Prostate gland (tissue), 2 donors: ENCODE measurements around the gene EGF. TPM values are rescaled to one million over a fixed set of nuclear protein-coding genes. Genes with fewer than 3 reads are reported as not detected.

Source experiments
- DNase-seq: peaks from one replicate; pipeline ENCODE4 v3.0.0-alpha.2; 2019; ENCODE audit warnings: low spot score
- H3K27ac ChIP-seq, 2 donors: fragments of 200-600 bp; sonication (generic); 2 replicates each; pipeline ENCODE4 v1.5.1; 2017 to 2019
- H3K27me3 ChIP-seq: fragments of 200-600 bp; sonication (generic); replicated peaks from 2 replicates; pipeline ENCODE4 v1.5.1; 2019; ENCODE audit not compliant: insufficient read depth
- H3K36me3 ChIP-seq, 2 donors: fragments of 200-600 bp; sonication (generic); 1 replicate in 1 of 2; 2 replicates in 1 of 2; pipeline versions ENCODE4 v1.5.1 to v1.8.1; 2017 to 2019
- H3K4me1 ChIP-seq: fragments of 200-600 bp; sonication (generic); replicated peaks from 2 replicates; pipeline ENCODE4 v1.5.1; 2019
- H3K4me3 ChIP-seq, 2 donors: fragments of 200-600 bp; sonication (generic); 2 replicates each; pipeline ENCODE4 v1.5.1; 2017 to 2019
- H3K9me3 ChIP-seq: fragments of 200-600 bp; sonication (generic); 2 replicates; pipeline ENCODE4 v1.5.1; 2017
- POLR2A ChIP-seq: fragments of 450-650 bp; IDR thresholded peaks from one replicate; pipeline ENCODE4 v1.6.1; 2016; ENCODE audit warnings: antibody characterized with exemption, mild to moderate bottlenecking
- POLR2AphosphoS5 ChIP-seq: sonication (generic); formaldehyde crosslinking; IDR thresholded peaks from one replicate; pipeline ENCODE4 v1.6.1; 2017; ENCODE audit warnings: antibody characterized with exemption
- WGBS: methylation state at CpG from one replicate; pipeline ENCODE4 v1.1.5; 2018; 5-methylcytosine and 5-hydroxymethylcytosine counted together
- intact Hi-C: fragments of 100-400 bp; cut with DNase I; formaldehyde crosslinking; loops from one replicate; pipeline ENCODE4 v1.14.2; 2022
- total RNA-seq, 2 donors: library from RNA; depleted of rRNA; stranded (reverse); fragments of >200 nt; gene quantifications; one replicate each; pipeline ENCODE4 v1.1.0, GENCODE V29; 2016
- TF ChIP-seq, protein P1 (sequence below), 4 experiments: fragments of 200-600 bp in 2 of 4; fragments of 450-650 bp in 2 of 4; sonication (generic) in 2 of 4; IDR thresholded peaks; 1 replicate in 3 of 4; 2 replicates in 1 of 4; pipeline ENCODE4 v1.5.1; 2016 to 2019; ENCODE audit warnings: antibody characterized with exemption in 4 of 4, mild to moderate bottlenecking in 2 of 4, moderate library complexity in 2 of 4

EGF gene
- total RNA-seq, 2 donors from 2014 or later, result 1.9 to 8.5 TPM

DNA sequence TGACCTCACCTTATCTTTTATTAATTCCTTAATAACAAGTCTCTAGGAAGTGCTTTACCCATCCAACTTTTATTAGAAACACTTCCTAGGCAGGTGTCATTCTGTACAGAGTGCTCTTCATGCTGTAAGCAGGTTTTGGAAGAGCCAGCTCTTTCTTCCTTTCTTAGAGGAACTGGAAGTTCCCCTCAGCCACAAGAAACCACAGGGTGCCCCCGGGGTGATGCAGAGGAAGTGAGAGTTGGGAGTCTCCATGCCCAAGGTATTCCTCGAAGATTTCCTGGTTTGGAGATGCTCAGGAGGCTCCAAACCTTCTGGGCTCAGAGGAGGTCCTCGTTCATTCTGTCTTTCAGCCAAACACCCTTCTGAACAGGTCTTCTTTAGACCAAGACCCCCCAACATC is 83.8 kb downstream of the EGF start:
- Histone ChIP-seq H3K36me3 (no peaks in the 10 kb centered on the region), H3K9me3 (no peaks in the 10 kb centered on the region), H3K4me1 (peaks cover 13% of the 10 kb centered on the region), H3K4me3 (no peak overlapping the region), H3K27me3 (no peaks in the 10 kb centered on the region), H3K27ac (no peak overlapping the region)
- 61% methylated on average over 3 of the region's 3 CpGs for WGBS
- intact Hi-C loops, result no loop called here
- no peak for DNase-seq
- TF ChIP-seq POLR2A (no peak), POLR2AphosphoS5 (no peak)
- TF ChIP-seq, protein P1, sequence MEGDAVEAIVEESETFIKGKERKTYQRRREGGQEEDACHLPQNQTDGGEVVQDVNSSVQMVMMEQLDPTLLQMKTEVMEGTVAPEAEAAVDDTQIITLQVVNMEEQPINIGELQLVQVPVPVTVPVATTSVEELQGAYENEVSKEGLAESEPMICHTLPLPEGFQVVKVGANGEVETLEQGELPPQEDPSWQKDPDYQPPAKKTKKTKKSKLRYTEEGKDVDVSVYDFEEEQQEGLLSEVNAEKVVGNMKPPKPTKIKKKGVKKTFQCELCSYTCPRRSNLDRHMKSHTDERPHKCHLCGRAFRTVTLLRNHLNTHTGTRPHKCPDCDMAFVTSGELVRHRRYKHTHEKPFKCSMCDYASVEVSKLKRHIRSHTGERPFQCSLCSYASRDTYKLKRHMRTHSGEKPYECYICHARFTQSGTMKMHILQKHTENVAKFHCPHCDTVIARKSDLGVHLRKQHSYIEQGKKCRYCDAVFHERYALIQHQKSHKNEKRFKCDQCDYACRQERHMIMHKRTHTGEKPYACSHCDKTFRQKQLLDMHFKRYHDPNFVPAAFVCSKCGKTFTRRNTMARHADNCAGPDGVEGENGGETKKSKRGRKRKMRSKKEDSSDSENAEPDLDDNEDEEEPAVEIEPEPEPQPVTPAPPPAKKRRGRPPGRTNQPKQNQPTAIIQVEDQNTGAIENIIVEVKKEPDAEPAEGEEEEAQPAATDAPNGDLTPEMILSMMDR (IDR thresholded peaks at IDR 0.05), result no peak

DNA sequence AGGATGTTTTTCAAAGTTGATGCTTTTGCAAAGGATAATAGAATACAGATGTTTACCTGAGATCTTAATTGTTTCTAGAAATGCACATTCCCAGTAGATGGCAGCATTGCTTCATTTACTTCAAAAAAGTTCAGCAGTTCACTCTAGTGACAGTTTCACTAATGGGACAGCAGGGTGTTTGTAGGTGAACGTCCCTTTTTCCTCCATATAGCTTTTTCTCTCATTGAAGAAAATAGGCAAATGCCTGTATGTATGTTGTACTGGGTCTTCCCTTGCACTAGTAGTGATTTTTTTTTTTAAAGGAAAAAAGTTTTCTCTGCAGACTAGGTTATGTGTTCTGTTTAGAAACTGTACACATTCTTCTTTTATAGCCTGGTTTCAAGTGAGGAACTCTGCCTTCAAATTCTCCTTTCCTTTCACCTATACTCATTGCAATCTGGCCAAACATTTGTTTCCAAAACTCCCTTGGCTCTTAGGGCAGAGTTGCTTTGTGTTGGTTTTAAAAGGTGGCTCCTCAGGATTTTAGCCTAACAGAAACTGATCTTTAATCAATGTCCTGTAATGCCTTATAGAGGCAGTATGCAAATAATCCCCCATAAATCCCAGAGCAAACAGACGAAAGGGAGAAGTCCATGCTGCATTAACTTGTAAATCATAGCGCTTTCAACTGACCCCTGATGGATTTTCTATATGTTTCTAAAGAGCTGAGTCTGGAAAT is 86.3 kb downstream of the EGF start:
- H3K27ac ChIP-seq, result peak overlapping the region; percentile 12 to 36
- 10% methylated on average over 3 of the region's 3 CpGs for WGBS
- peak; percentile 60 for DNase-seq
- H3K4me1 ChIP-seq, result peaks cover 5% of the 10 kb centered on the region
- no peaks in the 10 kb centered on the region for H3K27me3 ChIP-seq
- TF ChIP-seq POLR2A (no peak), POLR2AphosphoS5 (peak; percentile 47)
- TF ChIP-seq, protein P1 (IDR thresholded peaks at IDR 0.05), result peak; percentile 29 to 78 (median 76)
- H3K4me3 ChIP-seq, result no peak overlapping the region
- no peaks in the 10 kb centered on the region for H3K9me3 ChIP-seq
- H3K36me3 ChIP-seq, result no peaks in the 10 kb centered on the region
- intact Hi-C loops, result loop anchor here (2.0 kb wide), 1 partner anchor 516 kb away; no protein-coding TSS in a partner anchor

DNA sequence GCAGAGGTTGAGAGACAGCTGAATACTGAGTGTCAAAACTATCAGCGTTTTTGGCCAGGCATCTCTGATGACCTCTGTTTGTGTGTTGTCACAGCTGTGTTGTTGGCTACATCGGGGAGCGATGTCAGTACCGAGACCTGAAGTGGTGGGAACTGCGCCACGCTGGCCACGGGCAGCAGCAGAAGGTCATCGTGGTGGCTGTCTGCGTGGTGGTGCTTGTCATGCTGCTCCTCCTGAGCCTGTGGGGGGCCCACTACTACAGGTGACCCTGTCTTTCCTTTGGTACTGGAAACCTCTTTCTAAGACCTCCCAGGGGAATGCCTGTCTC is 86.9 kb downstream of the EGF start:
- no peak for DNase-seq
- Histone ChIP-seq H3K4me3 (no peak overlapping the region), H3K36me3 (no peaks in the 10 kb centered on the region), H3K4me1 (peaks cover 5% of the 10 kb centered on the region), H3K27me3 (no peaks in the 10 kb centered on the region), H3K9me3 (no peaks in the 10 kb centered on the region), H3K27ac (peak overlapping the region; percentile 12 to 36)
- WGBS, result 56% methylated on average over 9 of the region's 9 CpGs
- intact Hi-C loops, result loop anchor here (2.0 kb wide), 1 partner anchor 515 kb away; no protein-coding TSS in a partner anchor
- TF ChIP-seq, protein P1 (IDR thresholded peaks at IDR 0.05), result no peak
- TF ChIP-seq POLR2AphosphoS5 (no peak), POLR2A (no peak)

DNA sequence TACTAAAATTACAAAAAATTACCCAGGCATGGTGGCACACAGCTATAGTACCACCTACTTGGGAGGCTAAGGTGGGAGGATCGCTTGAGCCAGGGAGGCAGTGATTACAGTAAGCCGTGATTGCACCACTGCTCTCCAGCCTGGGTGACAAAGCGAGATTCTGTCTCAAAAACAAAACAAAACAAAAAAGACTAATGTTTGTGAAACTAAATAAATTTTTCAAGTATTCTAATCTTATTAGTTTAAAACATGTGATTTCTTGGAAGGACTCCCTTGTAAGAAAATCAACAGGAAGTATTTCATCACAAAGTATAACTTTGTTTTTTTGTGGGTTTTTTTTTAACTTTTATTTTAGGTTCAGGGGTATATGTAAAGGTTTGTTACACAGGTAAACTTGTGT is 89.6 kb downstream of the EGF start:
- H3K4me3 ChIP-seq, result no peak overlapping the region
- H3K36me3 ChIP-seq, result no peaks in the 10 kb centered on the region
- WGBS, result 80% methylated on average over 3 of the region's 3 CpGs
- no peak for DNase-seq
- no peaks in the 10 kb centered on the region for H3K9me3 ChIP-seq
- H3K27me3 ChIP-seq, result no peaks in the 10 kb centered on the region
- TF ChIP-seq POLR2A (no peak), POLR2AphosphoS5 (no peak)
- TF ChIP-seq, protein P1 (IDR thresholded peaks at IDR 0.05), result no peak
- peak overlapping the region; percentile 47 to 48 for H3K27ac ChIP-seq
- intact Hi-C loops, result no loop called here
- peaks cover 5% of the 10 kb centered on the region for H3K4me1 ChIP-seq
